Thyroid gland (tissue), 4 donors: Measurements from ENCODE around the gene PLAC1. TPM values are rescaled to one million over a fixed set of nuclear protein-coding genes. Genes with fewer than 3 reads are reported as not detected.

Experiments used
- DNase-seq, 2 donors: peaks; one replicate each; pipeline ENCODE4 v3.0.0-alpha.2; 2019
- H3K27ac ChIP-seq, 3 donors: fragments of 200-600 bp; sonication (generic); 1 replicate in 2 of 3; 2 replicates in 1 of 3; pipeline ENCODE4 v1.5.1; 2016 to 2019; ENCODE audit warnings: mild to moderate bottlenecking in 1 of 3, moderate library complexity in 1 of 3
- H3K27me3 ChIP-seq: fragments of 200-600 bp; sonication (generic); one replicate; pipeline ENCODE4 v1.5.1; 2019
- H3K36me3 ChIP-seq, 2 donors: fragments of 200-600 bp; sonication (generic); one replicate each; pipeline ENCODE4 v1.5.1; 2016 to 2019
- H3K4me1 ChIP-seq, 2 donors: fragments of 200-600 bp; sonication (generic); one replicate each; pipeline ENCODE4 v1.5.1; 2017 to 2019
- H3K4me3 ChIP-seq, 3 donors: fragments of 200-600 bp; sonication (generic); replicated peaks in 1 of 3; 1 replicate in 2 of 3; 2 replicates in 1 of 3; pipeline ENCODE4 v1.5.1; 2016; ENCODE audit warnings: mild to moderate bottlenecking in 1 of 3
- H3K9me3 ChIP-seq: fragments of 200-600 bp; sonication (generic); one replicate; pipeline ENCODE4 v1.5.1; 2017
- POLR2A ChIP-seq, 2 donors: fragments of 450-650 bp; IDR thresholded peaks; one replicate each; pipeline ENCODE4 v1.6.1; 2017; ENCODE audit warnings: antibody characterized with exemption in 2 of 2, mild to moderate bottlenecking in 2 of 2, moderate library complexity in 1 of 2
- WGBS, 2 donors: methylation state at CpG; one replicate each; pipeline ENCODE4 v1.1.5; 2017; 5-methylcytosine and 5-hydroxymethylcytosine counted together
- intact Hi-C: fragments of 100-400 bp; cut with DNase I; formaldehyde crosslinking; loops from one replicate; pipeline ENCODE4 v1.15.1; 2023
- total RNA-seq, 4 donors: library from RNA; depleted of rRNA; stranded (reverse); fragments of >200 nt; gene quantifications; one replicate each; pipeline ENCODE4 v1.2.3, GENCODE V29; 2016
- TF ChIP-seq, protein P1 (sequence below), 6 experiments: fragments of 200-600 bp in 3 of 6; fragments of 450-650 bp in 3 of 6; sonication (generic) in 3 of 6; IDR thresholded peaks; one replicate each; pipeline ENCODE4 v1.5.1; 2016 to 2019; ENCODE audit warnings: antibody characterized with exemption in 6 of 6, mild to moderate bottlenecking in 2 of 6, inconsistent platforms in 1 of 6, moderate library complexity in 1 of 6

Gene PLAC1
- total RNA-seq, 4 donors from 2014 or later: not detected

DNA sequence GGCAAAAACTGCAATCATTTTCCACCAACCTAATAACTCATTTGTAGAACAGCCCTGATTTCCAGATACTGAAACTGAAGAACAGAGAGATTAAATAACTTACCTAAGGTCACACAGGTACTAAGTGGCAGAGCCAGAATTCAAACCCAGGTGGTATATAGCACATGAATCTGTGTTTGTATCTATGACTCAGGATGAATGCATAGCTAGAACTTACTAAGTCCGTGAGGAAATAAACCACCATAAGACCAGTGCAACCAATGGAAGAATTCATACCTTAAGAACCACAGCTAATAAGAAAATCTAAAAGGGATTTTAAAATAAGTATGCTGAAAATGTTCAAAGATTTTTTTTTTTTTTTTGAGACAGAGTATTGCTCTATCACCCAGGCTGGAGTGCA is 1.5 kb upstream of the PLAC1 start:
- WGBS, 2 donors: 87 to 100% methylated on average over 1 of the region's 1 CpG
- H3K36me3 ChIP-seq: no peaks in the 10 kb centered on the region
- intact Hi-C loops: no loop called here
- H3K27ac ChIP-seq: no peak overlapping the region
- TF ChIP-seq, protein P1, sequence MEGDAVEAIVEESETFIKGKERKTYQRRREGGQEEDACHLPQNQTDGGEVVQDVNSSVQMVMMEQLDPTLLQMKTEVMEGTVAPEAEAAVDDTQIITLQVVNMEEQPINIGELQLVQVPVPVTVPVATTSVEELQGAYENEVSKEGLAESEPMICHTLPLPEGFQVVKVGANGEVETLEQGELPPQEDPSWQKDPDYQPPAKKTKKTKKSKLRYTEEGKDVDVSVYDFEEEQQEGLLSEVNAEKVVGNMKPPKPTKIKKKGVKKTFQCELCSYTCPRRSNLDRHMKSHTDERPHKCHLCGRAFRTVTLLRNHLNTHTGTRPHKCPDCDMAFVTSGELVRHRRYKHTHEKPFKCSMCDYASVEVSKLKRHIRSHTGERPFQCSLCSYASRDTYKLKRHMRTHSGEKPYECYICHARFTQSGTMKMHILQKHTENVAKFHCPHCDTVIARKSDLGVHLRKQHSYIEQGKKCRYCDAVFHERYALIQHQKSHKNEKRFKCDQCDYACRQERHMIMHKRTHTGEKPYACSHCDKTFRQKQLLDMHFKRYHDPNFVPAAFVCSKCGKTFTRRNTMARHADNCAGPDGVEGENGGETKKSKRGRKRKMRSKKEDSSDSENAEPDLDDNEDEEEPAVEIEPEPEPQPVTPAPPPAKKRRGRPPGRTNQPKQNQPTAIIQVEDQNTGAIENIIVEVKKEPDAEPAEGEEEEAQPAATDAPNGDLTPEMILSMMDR (IDR thresholded peaks at IDR 0.05): no peak
- no peaks in the 10 kb centered on the region for H3K4me1 ChIP-seq
- no peak for DNase-seq
- no peak overlapping the region for H3K4me3 ChIP-seq
- no peaks in the 10 kb centered on the region for H3K27me3 ChIP-seq
- H3K9me3 ChIP-seq: no peaks in the 10 kb centered on the region

DNA sequence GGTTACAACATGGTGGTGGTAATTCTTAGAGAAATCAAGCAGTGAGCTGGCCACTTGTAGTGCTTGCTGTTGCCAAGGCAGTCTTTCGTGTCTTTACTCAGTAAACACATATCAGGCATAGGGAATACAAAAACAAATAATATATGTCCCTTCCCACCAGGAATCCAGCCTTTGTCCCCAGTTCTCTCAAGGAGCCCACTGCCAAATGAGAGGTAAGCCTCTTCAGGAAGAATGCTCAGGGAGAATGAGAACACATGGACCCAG is 421 bp upstream of the PLAC1 start:
- Histone ChIP-seq H3K4me1 (no peaks in the 10 kb centered on the region), H3K27ac (no peak overlapping the region), H3K27me3 (no peaks in the 10 kb centered on the region), H3K4me3 (no peak overlapping the region), H3K36me3 (no peaks in the 10 kb centered on the region), H3K9me3 (no peaks in the 10 kb centered on the region)
- WGBS, 2 donors: 33 to 55% methylated on average over 1 of the region's 1 CpG
- intact Hi-C loops: no loop called here
- TF ChIP-seq POLR2A (IDR thresholded peaks at IDR 0.05): no peak
- TF ChIP-seq, protein P1 (IDR thresholded peaks at IDR 0.05): no peak
- no peak for DNase-seq

DNA sequence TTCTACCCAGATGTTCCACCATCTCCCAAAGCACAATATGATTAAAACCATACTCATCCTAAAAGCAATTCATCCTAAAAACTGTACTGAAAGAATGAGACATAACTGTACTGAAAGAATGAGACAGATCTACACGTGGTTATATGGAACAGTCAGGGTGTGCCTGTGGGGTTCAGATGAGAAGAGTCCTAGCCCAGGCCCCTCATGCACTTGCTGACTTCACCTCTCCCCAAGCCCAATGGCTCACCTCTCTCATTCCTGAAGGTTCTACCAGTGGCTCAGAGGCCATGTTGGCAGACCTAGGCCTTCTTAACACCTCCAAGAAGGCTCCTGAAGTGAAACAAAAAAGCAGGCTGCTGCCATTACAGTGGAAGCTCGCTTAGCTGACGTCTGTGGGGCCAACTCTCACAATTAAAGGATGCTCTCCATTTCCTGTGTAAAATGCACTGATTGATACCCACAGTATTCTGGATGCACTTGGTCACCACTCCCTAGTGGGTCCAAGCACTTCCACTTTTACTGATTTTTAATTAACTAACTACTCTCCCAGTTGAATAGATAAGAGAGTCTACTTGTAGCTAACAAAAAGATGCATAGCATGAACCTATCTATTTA is 3.8 kb downstream of the PLAC1 start:
- Histone ChIP-seq H3K27ac (no peak overlapping the region), H3K36me3 (no peaks in the 10 kb centered on the region), H3K27me3 (no peaks in the 10 kb centered on the region), H3K9me3 (no peaks in the 10 kb centered on the region), H3K4me3 (no peak overlapping the region), H3K4me1 (no peaks in the 10 kb centered on the region)
- intact Hi-C loops: no loop called here
- WGBS, 2 donors: 75 to 85% methylated on average over 3 of the region's 3 CpGs
- no peak for DNase-seq
- no peak for TF ChIP-seq POLR2A (IDR thresholded peaks at IDR 0.05)
- TF ChIP-seq, protein P1 (IDR thresholded peaks at IDR 0.05): no peak

DNA sequence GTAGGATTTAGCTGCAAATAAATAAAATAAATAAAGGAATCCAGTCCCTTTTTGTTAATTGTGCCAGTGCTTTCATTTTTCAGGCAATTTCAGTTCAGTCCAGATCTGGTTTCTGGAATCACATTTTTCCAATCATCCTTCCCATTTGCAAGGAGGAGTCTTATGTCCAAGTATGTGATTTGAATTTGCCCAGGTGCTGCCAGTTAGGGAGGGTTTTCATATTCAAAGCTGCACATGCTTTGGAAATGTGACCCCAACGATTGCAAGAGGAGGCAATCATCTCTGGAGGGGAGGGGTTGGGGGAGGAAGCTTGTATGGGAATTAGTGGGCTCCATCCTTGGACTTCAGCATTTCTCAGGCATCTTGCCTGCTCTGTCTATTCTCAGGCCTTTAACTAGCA is 4.4 kb downstream of the PLAC1 start:
- Histone ChIP-seq H3K4me3 (no peak overlapping the region), H3K4me1 (no peaks in the 10 kb centered on the region), H3K27me3 (no peaks in the 10 kb centered on the region), H3K9me3 (no peaks in the 10 kb centered on the region), H3K36me3 (no peaks in the 10 kb centered on the region), H3K27ac (no peak overlapping the region)
- no peak for TF ChIP-seq POLR2A (IDR thresholded peaks at IDR 0.05)
- TF ChIP-seq, protein P1 (IDR thresholded peaks at IDR 0.05): no peak
- WGBS, 2 donors: 18 to 40% methylated on average over 1 of the region's 1 CpG
- DNase-seq: no peak
- intact Hi-C loops: no loop called here

DNA sequence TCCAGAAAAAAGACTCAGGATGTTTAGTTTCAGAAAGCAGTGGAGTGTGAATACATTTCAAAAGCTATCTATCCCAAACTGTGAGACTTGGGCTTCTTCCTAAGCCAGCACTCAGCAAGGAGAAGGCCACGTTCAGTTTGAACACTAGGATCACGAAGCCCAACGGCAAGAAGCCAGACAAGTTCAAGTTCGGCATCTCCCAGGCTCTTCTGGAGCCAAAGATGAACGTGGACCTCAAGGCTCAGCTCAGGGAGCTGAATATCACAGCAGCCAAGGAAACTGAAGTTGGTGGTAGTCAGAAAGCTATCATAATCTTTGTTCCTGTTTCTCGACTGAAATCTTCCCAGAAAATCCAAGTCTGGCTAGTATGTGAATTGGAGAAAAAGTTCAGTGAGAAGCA is 7.6 kb downstream of the PLAC1 start:
- 59 to 69% methylated on average over 5 to 6 of the region's 6 CpGs for WGBS, 2 donors
- Histone ChIP-seq H3K9me3 (no peaks in the 10 kb centered on the region), H3K36me3 (no peaks in the 10 kb centered on the region), H3K27ac (no peak overlapping the region), H3K4me3 (no peak overlapping the region), H3K27me3 (no peaks in the 10 kb centered on the region), H3K4me1 (no peaks in the 10 kb centered on the region)
- DNase-seq: no peak
- TF ChIP-seq, protein P1 (IDR thresholded peaks at IDR 0.05): no peak
- no peak for TF ChIP-seq POLR2A (IDR thresholded peaks at IDR 0.05)
- intact Hi-C loops: no loop called here
